GM19463 (cell line): ENCODE measurements around the gene MLKL.
"Not testable (repeated sequence)": the region's sequence is repeated elsewhere in the genome, so short reads cannot be mapped to it uniquely, and the experiment has no call there.

ENCODE experiments used
- ATAC-seq: cut with Tn5 transposase; IDR thresholded peaks from one replicate; pipeline ENCODE4 v1.9.1; 2021; ENCODE audit warnings: mild to moderate bottlenecking, moderate library complexity; ENCODE audit not compliant: unreplicated experiment

The MLKL gene

GRCh38 chr16:74732707-74733350, 32.2 kb upstream of the MLKL start:
- ATAC-seq, result no peak

- ATAC-seq, result no peak
Measured at GRCh38 chr16:74731853-74732477, 31.3 kb upstream of the MLKL start.

- no peak for ATAC-seq
Measured at GRCh38 chr16:74729783-74730683, 29.4 kb upstream of the MLKL start.

- no peak for ATAC-seq
Measured at GRCh38 chr16:74727903-74728302, 27.2 kb upstream of the MLKL start.

- no peak for ATAC-seq
Measured at GRCh38 chr16:74726716-74727115, 26.1 kb upstream of the MLKL start.

- no peak for ATAC-seq
Measured at GRCh38 chr16:74725651-74726455, 25.2 kb upstream of the MLKL start.

GRCh38 chr16:74724820-74725549, 24.3 kb upstream of the MLKL start:
- ATAC-seq, result no peak

GRCh38 chr16:74723256-74723655, 22.6 kb upstream of the MLKL start:
- no peak for ATAC-seq

GRCh38 chr16:74722156-74722555, 21.5 kb upstream of the MLKL start:
- not testable (repeated sequence) for ATAC-seq

GRCh38 chr16:74721716-74722115, 21.1 kb upstream of the MLKL start:
- no peak for ATAC-seq

GRCh38 chr16:74720579-74720978, 19.9 kb upstream of the MLKL start:
- ATAC-seq, result no peak

- ATAC-seq, result no peak
Measured at GRCh38 chr16:74718741-74719610, 18.3 kb upstream of the MLKL start.

- ATAC-seq, result no peak
Measured at GRCh38 chr16:74718140-74718539, 17.5 kb upstream of the MLKL start.

- ATAC-seq, result no peak
Measured at GRCh38 chr16:74717367-74717766, 16.7 kb upstream of the MLKL start.

GRCh38 chr16:74716355-74716754, 15.7 kb upstream of the MLKL start:
- ATAC-seq, result no peak

GRCh38 chr16:74713876-74714275, 13.2 kb upstream of the MLKL start:
- no peak for ATAC-seq

GRCh38 chr16:74713325-74713724, 12.7 kb upstream of the MLKL start:
- ATAC-seq, result no peak

GRCh38 chr16:74711938-74712337, 11.3 kb upstream of the MLKL start:
- ATAC-seq, result no peak

GRCh38 chr16:74710401-74710800, 9.7 kb upstream of the MLKL start:
- ATAC-seq, result no peak
